Left colon (tissue), 2 donors: Measurements from ENCODE around the gene CTCFL. TPM values are rescaled to one million over a fixed set of nuclear protein-coding genes. Genes with fewer than 3 reads are reported as not detected.

Experiments used
- ATAC-seq: fragments of 200-7000 bp; cut with Tn5 transposase; one replicate; pipeline ENCODE4 v1.9.1; 2020; ENCODE audit warnings: mild to moderate bottlenecking, moderate library complexity
- DNase-seq, 2 donors: peaks; one replicate each; pipeline ENCODE4 v3.0.0-alpha.2; 2020
- intact Hi-C, 2 donors: fragments of 100-400 bp; cut with DNase I in 1 of 2; cut with micrococcal nuclease in 1 of 2; formaldehyde crosslinking; loops; one replicate each; pipeline versions ENCODE4 v1.11.2 to v1.14.0; 2022; cut with DNase I, micrococcal nuclease
- total RNA-seq, 2 donors: library from RNA; stranded (reverse); fragmentation: NEBNext Ultra II Directional; extraction: Animal tissue kit (Norgen Biotek cat#: 25700); gene quantifications; one replicate each; pipeline ENCODE4 v1.2.1, GENCODE V29; 2021
- donor health status: DM: no; HTN: no; CAD: no.
- donor health status: DM: yes; HTN: yes; CAD: no.

Gene CTCFL
- total RNA-seq, 2 donors from 2014 or later: not detected

GRCh38 chr20:57460781-57461465 is 64.0 kb downstream of the CTCFL start:
- intact Hi-C loops: no loop called here
- ATAC-seq (no peak), DNase-seq (no peak)

- no peak for DNase-seq
- no peak for ATAC-seq
- intact Hi-C loops: no loop called here
Observed at GRCh38 chr20:57459897-57460296, 65.0 kb downstream of the CTCFL start.

- intact Hi-C loops: no loop called here
- ATAC-seq: no peak
- DNase-seq: no peak
Observed at GRCh38 chr20:57459278-57459677, 65.7 kb downstream of the CTCFL start.

- intact Hi-C loops: no loop called here
- no peak for ATAC-seq
- DNase-seq: no peak
Observed at GRCh38 chr20:57458400-57459160, 66.4 kb downstream of the CTCFL start.

- intact Hi-C loops: no loop called here
- DNase-seq (no peak), ATAC-seq (no peak)
Observed at GRCh38 chr20:57457243-57458095, 67.5 kb downstream of the CTCFL start.

- intact Hi-C loops: no loop called here
- DNase-seq: no peak
- no peak for ATAC-seq
Observed at GRCh38 chr20:57456116-57456515, 68.8 kb downstream of the CTCFL start.

- intact Hi-C loops: no loop called here
- ATAC-seq (no peak), DNase-seq (no peak)
Observed at GRCh38 chr20:57455386-57455785, 69.6 kb downstream of the CTCFL start.

GRCh38 chr20:57451795-57452661 is 72.9 kb downstream of the CTCFL start:
- DNase-seq (no peak), ATAC-seq (peak; percentile 40)
- intact Hi-C loops: no loop called here

- ATAC-seq (no peak), DNase-seq (no peak)
- intact Hi-C loops: no loop called here
Observed at GRCh38 chr20:57451431-57451794, 73.5 kb downstream of the CTCFL start.

- ATAC-seq (no peak), DNase-seq (no peak)
Observed at GRCh38 chr20:57450931-57451330, 74.0 kb downstream of the CTCFL start.

GRCh38 chr20:57450419-57450818 is 74.5 kb downstream of the CTCFL start:
- intact Hi-C loops: no loop called here
- peak; percentile 56 for ATAC-seq
- peak; percentile 56 to 71 for DNase-seq

More at GRCh38 chr20:57450931-57451330, 74.0 kb downstream of the CTCFL start:
- intact Hi-C loops: no loop called here

- DNase-seq: no peak
- intact Hi-C loops: no loop called here
- no peak for ATAC-seq
Observed at GRCh38 chr20:57449398-57450354, 75.3 kb downstream of the CTCFL start.

- ATAC-seq (no peak), DNase-seq (no peak)
- intact Hi-C loops: no loop called here
Observed at GRCh38 chr20:57448764-57449354, 76.1 kb downstream of the CTCFL start.
